HG02973 (cell line): ENCODE results near the gene ADGRL2.

Source experiments
- ATAC-seq: cut with Tn5 transposase; IDR thresholded peaks from one replicate; pipeline ENCODE4 v1.9.1; 2021; ENCODE audit warnings: moderate library complexity; ENCODE audit not compliant: unreplicated experiment

The ADGRL2 gene

GRCh38 chr1:81805537-81806431 lies 5.0 kb downstream of the ADGRL2 start:
- ATAC-seq = no peak

- ATAC-seq = no peak
Measured at GRCh38 chr1:81806432-81806770, 5.7 kb downstream of the ADGRL2 start.

GRCh38 chr1:81808760-81809159 lies 8.0 kb downstream of the ADGRL2 start:
- no peak for ATAC-seq

- no peak for ATAC-seq
Measured at GRCh38 chr1:81809808-81810207, 9.1 kb downstream of the ADGRL2 start.

GRCh38 chr1:81811757-81812371 lies 11.1 kb downstream of the ADGRL2 start:
- no peak for ATAC-seq

- no peak for ATAC-seq
Measured at GRCh38 chr1:81812712-81813111, 12.0 kb downstream of the ADGRL2 start.

GRCh38 chr1:81813691-81814090 lies 13.0 kb downstream of the ADGRL2 start:
- ATAC-seq = no peak

- ATAC-seq = no peak
Measured at GRCh38 chr1:81819613-81820012, 18.9 kb downstream of the ADGRL2 start.

- no peak for ATAC-seq
Measured at GRCh38 chr1:81820765-81821164, 20.0 kb downstream of the ADGRL2 start.

GRCh38 chr1:81823082-81823481 lies 22.3 kb downstream of the ADGRL2 start:
- no peak for ATAC-seq

GRCh38 chr1:81824759-81825158 lies 24.0 kb downstream of the ADGRL2 start:
- no peak for ATAC-seq

GRCh38 chr1:81827942-81828341 lies 27.2 kb downstream of the ADGRL2 start:
- no peak for ATAC-seq

GRCh38 chr1:81832573-81832972 lies 31.8 kb downstream of the ADGRL2 start:
- no peak for ATAC-seq

GRCh38 chr1:81833722-81834121 lies 33.0 kb downstream of the ADGRL2 start:
- ATAC-seq = no peak

GRCh38 chr1:81834268-81834667 lies 33.5 kb downstream of the ADGRL2 start:
- ATAC-seq = no peak

- no peak for ATAC-seq
Measured at GRCh38 chr1:81834921-81835698, 34.4 kb downstream of the ADGRL2 start.

- ATAC-seq = no peak
Measured at GRCh38 chr1:81836007-81836626, 35.4 kb downstream of the ADGRL2 start.

- no peak for ATAC-seq
Measured at GRCh38 chr1:81838600-81839218, 38.0 kb downstream of the ADGRL2 start.

GRCh38 chr1:81840805-81841204 lies 40.1 kb downstream of the ADGRL2 start:
- no peak for ATAC-seq

- ATAC-seq = no peak
Measured at GRCh38 chr1:81841795-81842194, 41.1 kb downstream of the ADGRL2 start.

GRCh38 chr1:81844477-81844876 lies 43.7 kb downstream of the ADGRL2 start:
- ATAC-seq = no peak
